Right renal cortex interstitium (tissue), 3 donors: ENCODE measurements around the gene DNAH6. TPM values are rescaled to one million over a fixed set of nuclear protein-coding genes. Genes with fewer than 3 reads are reported as not detected.
"Not testable (repeated sequence)": the region's sequence is repeated elsewhere in the genome, so short reads cannot be mapped to it uniquely, and the experiment has no call there.

Experiments
- DNase-seq, 3 donors: peaks; one replicate each; pipeline ENCODE4 v3.0.0-alpha.2; 2013; ENCODE audit warnings: low read depth in 3 of 3, low spot score in 2 of 3
- polyA plus RNA-seq, 3 donors: library from polyadenylated mRNA; unstranded; fragments of 120-200 nt; gene quantifications; one replicate each; pipeline ENCODE4 v1.2.1, GENCODE V29; 2013; ENCODE audit not compliant: insufficient read length in 3 of 3

DNAH6 gene
- polyA plus RNA-seq, 3 donors, result 1.8 to 2.5 (median 1.9) TPM

GRCh38 chr2:84858937-84859336 lies 342.6 kb downstream of the DNAH6 start:
- DNase-seq, result no peak

GRCh38 chr2:84861539-84861938 lies 345.2 kb downstream of the DNAH6 start:
- DNase-seq, result no peak

DNA sequence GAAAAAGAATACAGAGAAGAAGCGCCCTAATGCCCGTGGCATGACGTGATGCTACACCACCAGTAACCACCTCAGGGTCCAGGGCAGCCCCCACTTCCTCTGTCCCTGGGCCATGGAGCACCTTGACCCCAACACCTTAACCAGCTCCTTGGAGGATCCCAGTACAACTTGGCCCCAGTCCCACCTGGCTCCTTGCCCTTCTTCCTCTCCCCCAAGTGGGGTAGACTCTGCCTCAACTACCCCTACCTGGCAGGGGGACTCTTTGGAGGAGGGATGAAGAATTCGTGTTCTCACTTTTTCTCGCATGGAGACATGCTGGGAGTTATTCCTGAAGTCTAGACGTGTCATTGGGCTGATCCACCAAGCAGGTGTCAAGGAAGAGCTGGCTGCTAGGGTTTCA lies 345.7 kb downstream of the DNAH6 start:
- DNase-seq, result no peak

GRCh38 chr2:84865181-84865783 lies 349.0 kb downstream of the DNAH6 start:
- no peak for DNase-seq

DNA sequence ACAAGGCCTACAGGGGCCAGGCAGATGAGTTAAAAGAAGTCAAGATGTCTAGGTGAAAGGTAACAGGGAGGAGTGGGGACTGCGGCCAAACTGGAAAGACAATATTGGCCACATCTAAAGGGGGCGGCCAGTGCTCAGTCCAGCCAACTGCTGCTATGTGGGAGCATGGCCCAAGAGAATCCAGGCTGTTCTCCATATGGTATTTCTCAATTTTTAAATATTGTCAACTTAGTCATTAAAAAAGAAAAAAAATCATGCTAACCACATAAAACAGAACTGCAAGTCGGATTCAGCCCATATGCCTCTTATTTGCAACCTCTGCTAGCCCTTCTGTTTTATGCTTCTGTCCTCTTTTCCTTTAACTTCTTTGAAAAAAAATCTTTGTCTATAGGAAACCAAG lies 349.8 kb downstream of the DNAH6 start:
- no peak for DNase-seq

DNA sequence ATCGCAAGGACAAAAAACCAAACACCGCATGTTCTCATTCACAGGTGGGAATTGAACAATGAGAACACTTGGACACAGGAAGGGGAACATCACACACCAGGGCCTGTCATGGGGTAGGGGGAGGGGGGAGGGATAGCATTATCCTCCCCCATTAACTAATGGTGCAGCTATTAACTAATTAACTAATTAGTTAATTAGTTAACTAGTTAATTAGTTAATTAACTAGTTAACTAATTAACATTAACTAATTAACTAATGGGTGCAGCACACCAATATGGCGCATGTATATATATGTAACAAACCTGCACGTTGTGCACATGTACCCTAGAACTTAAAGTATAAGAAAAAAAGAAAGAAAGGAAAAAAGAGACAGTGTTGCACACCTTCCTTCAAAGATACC lies 352.0 kb downstream of the DNAH6 start:
- not testable (repeated sequence) for DNase-seq

Other genes starting within 250 kb of the DNAH6 start
- gene SUCLG1, start 57.2 kb upstream of the DNAH6 start, polyA plus RNA-seq, result 100 to 1,000 TPM; 203 to 212 (median 208) TPM